Fibroblast of skin of right biceps (primary cell): ENCODE data around the gene PLPP3.

Source experiments
- DNase-seq: peaks from one replicate; pipeline ENCODE4 v3.0.0-alpha.2; 2013

Gene PLPP3

DNA sequence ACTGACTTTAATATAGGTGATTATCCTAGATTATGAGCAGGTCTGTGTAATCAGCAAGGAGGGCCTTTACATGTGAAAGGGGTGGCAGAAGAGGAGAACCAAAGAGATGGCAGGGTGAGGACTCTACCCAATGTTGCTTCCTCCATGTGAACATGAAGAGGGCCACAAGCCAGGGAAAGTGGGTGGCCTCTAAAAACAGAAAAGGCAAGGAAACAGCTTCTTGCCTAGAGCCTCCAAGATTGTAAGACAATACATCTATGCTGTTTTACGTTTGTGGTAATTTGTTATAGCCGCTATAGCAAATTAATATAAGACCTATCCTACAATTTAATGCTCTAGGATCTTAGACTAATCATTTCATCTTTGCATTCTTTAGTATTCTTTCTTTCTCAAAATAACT, 85.5 kb downstream of the PLPP3 start:
- no peak for DNase-seq

DNA sequence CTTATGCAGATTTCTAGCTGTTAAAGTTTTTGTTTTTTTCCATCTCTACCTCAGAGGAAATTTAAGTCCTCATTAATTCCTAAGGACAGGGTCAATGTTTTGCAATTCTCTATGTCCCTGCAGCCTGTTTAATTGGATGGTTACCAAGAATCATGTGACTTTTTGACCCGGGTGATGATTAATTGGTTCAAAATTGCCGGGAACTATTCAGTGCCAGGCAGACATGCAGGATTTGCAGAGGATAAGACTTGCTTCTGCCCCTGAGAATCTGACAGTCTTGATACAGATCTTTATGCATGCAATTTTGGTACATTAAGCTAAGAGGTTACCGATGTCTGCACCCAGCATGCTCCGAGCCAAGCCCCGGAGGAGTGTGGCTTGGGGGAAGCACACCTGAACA, 87.9 kb downstream of the PLPP3 start:
- peak; percentile 42 for DNase-seq

DNA sequence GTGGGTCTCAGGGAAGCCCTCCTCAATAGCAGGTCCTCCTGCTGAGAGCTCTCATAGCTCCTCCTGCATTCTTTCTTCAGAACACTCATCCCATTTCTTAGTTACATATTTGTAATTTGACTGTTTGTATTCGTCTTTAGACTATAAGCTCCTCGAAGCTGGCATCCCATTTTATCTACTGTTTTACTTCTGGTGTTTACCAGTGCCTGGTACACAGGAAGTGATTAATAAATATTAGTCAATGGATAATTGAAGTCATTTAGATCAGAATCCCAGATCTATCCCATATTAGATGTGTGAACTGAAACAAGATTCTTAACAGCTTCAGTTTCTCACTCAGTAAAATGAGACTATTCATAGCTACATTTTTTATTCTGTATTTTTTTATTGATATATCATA, 88.7 kb downstream of the PLPP3 start:
- DNase-seq, result no peak

DNA sequence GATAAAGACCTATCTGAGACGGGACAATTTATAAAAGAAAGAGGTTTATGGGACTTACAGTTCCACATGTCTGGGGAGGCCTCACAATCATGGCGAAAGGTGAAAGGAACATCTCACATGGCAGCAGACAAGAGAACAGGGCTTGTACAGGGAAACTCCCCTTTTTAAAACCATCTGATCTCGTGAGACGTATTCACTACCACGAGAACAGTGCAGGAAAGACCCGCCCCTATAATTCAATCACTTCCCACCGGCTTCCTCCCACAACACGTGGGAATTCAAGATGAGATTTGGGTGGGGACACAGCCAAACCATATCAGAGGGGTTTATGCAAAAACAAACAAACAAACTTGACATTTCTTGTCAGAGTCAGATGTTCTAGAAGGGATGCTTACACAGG, 89.7 kb downstream of the PLPP3 start:
- no peak for DNase-seq

DNA sequence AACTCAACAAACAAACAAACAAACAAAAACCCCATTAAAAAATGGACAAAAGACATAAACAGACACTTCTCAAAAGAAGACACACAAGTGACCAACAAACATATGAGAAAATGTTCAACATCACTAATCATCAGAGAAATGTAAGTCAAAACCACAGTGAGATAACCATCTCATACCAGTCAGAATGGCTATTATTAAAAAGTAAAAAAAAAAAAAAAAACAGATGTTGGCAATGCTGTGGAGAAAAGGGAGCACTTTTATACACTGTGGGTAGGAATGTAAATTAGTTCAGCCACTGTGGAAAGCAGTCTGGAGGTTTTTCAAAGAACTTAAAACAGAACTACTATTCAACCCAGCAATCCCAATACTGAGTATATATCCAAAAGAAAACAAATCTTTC, 94.7 kb downstream of the PLPP3 start:
- peak; percentile 26 for DNase-seq

DNA sequence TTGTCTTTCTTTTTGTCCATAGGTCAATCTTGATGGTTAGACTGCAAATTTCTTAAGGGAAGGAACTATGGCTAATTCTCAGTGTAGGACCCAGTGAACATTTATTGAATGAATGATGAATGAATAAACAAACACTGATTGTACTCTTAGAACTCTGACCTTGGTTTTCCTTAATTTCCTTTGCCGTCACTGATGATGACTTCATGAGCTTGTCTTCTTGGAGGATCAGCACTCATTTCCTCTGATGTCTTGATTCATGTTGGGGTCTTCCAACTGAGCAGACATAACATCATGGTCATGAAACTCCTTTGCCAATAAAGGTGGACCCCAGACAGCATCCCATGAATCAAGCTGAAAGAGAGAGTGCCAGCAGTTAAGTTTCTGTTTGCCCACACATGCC, 96.3 kb downstream of the PLPP3 start:
- DNase-seq, result no peak

DNA sequence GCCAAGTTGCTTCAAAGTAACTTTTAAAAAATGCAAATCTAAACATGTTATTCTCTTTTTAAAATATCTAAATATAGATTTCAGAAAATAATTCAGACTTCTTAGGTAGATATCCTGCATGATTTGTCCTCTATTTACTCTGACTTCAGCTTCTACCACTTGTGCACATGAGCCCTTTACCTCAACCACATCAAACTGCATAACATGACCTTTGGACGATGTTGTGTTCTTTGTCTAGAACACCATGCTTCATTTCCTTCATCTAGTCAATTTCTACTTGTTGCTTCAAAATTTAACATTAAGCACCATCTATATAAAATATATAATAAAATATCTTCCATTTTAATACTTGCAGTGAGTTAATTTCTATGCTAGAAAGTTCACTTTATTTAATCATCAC, 96.9 kb downstream of the PLPP3 start:
- no peak for DNase-seq

DNA sequence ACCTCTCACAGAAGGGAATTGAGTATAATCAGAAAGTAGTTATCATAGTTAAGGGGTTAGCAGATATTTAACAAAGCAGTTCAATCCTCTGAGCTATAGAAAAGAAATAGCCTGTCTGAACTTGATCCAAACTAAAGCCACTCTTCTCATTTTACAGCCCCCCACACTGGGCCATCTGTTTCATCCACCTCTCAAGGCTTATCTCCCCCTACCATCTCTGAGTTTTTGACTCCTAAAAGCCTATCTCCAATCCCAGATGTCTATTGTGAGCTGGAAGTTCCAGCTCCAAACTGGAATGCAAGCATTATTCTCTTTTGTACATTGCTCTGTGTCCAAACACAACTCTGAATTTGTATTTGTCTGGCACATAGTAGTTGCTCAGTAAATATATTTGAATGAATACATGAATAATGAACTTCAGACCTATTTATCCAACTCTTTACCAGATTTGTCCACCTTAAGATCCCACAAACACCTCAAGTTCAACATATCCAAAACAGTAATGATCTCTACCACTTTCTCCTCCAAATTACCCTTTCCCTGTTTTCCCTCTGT, 98.1 kb downstream of the PLPP3 start:
- DNase-seq, result no peak

DNA sequence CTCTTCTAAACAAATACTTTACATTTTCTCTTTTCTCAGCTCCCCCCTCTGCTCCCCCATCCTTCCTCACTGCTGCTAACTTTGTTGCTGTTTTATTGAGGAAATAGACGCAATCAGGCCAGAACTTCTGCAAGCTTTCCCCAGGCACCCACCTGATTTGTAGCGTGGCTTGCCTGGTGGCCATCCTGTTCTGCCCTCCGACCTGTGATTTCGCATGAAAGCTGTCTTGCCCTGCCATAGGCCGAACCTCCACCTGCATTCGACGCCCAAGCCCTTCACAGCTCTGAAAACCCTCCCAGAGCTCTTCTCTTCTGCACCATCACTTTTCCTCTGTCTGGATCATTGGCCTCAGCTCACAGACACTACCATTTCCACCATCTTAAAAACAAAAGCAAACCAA, 100.6 kb downstream of the PLPP3 start:
- no peak for DNase-seq

DNA sequence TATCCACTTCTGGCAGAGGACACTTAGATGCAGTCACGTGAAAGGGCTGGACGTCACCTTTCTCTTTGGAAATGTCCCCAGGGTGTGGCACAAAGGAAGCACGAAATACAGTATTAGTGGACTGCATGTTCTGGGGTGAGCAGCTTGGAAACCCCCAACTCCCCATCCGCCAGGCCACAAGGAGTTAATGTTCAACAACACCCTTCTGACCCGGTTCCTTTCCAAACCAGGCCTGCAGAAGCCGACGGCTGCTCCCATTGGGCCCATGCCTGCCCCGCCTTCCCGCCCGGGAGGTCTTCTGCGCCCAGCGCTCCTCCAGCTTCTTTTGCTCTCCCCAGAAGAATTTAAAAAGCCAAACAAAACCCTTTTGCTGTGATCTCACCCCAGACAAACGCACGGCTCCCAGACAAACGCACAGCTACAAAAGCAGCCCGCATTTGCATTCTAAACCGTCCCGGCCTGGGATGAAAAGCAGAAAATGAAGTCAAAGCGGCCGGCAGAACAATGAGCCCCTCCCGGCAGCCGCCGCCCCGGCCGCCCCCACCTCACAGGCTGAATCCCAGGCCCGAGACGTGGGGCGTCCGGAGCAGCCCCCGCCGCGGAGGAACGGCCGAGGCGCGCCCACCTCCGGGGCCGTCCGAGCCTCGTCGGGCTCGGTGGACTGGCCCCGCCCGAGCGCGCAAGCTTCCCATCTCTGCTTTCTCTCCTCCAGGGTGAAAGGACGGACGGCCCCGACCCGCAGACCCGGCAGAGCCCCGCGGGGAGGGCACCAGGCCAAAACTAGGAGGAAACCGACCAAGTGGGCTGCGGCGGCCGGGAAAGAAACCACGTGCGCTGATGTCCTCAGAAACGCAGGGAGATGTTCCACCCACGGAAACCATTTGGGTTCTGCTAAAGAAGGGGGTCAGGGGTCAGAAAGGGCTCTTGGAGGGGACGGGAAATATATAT, 101.9 kb downstream of the PLPP3 start:
- DNase-seq, result peak; percentile 71

DNA sequence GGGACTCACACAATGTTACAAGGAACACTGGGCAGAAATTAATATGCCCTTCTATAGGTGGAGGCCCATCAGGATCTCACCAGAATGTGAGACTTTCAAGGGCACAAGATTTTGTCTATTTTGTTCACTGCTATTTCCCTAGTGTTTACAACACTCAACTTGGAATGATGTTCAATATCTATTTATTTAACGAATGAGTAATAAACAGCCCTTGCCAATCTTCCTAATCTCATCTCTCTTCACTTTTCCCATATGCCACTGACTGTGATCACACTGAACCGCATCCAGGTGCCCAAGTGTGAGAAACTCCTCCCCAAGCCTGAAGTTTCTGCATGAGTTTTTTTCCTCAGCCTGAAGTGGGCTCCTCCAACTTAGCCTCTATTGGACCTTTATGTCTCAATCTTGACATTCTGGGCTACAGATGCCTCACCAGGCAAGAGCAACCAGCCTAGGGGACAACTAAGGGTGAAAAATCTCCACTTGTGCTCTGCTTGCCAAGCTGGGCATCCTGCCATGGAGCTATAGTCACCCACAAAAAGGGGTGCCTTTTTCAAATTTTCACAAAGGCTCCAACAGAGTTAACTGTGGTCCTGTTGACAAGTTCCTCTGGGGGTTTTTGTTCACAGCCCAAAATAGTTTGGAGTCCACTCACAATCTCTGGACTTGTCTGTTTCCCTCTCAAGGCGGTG, 105.6 kb downstream of the PLPP3 start:
- no peak for DNase-seq

DNA sequence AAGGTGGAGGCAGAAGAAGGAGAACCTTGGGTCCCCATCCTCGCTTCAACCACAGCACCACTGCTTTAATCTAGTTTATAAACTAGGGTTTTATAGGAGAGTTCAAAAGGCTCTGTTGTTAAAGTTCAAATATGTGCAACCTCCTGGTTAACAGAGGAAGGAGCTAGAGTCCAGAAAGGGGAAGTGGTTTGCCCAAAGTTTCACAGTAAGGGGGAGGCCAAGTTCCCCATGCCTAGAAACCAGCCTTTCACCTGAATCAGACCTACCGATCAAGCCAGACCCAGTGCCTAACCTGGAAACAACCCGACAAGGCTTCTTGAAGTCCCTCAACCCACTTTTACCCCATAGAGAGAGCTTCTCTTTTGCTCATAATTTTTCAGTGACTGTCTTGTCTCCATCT, 106.5 kb downstream of the PLPP3 start:
- no peak for DNase-seq

DNA sequence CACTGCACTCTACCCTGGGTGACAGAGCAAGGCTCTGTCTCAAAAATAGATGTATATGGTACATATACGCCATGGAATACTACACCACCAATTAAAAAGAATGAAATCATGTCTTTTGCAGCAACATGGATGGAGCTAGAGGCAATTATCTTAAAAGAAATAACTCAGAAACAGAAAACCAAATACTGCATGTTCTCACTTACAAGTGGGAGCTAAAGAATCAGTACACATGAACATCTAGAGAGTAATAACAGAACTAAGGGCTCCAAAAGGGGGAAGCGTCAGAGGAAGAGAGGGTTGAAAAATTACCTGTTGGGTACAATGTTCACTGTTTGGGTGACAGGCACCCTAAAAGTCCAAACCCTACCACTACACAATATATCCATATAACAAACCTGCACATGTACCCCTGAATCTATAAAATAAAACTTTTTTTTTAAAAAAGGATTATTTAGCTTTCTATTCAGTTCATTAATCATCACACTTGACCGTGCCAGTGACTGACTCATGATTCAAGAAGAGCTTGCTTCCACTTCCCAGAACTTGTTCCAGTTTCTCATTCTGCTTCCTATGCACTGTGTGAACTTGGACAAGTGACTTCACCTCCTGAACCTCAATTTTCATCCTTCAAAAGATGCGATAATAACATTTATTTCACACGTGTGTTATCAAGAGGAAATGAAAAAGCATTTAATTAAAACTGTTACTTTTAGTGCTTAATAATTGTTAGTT, 109.6 kb downstream of the PLPP3 start:
- peak; percentile 60 for DNase-seq

DNA sequence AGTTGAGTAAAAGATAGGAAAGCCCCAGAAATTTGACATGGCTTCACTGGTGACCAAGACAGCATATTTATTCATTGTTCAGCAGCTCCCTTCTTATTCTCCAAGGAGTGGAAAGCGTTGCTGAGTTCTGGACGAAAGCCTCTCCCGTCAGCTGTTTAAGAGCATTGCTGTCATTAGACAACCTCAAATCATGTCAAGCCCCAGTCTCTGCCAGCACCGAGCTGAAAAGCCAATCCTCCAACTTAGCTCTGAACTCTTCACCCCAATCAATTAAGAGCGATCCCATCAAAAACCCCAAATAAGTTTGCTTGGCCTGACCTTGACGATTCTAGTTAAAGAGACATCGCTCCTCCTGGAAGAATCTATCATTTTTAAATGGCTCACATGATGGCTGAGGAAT, 110.8 kb downstream of the PLPP3 start:
- DNase-seq, result no peak

DNA sequence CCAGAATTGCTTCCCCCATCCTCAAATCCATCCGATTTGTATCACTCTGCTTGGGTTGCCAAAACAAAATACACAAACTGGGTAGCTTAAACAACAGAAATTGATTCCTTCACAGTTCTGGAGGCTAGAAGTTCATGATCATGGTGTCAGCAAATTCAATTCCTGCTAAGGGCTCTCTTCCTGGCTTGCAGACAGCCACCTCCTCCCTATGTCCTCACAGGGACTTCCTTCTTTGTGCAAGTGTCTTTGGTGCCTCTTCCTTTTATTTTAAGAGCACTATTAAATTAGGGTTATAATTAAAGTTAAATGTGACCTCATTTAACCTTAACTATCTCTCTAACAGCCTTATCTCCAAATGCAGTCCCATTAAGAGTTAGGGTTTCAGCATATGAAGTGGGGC, 112.8 kb downstream of the PLPP3 start:
- no peak for DNase-seq

DNA sequence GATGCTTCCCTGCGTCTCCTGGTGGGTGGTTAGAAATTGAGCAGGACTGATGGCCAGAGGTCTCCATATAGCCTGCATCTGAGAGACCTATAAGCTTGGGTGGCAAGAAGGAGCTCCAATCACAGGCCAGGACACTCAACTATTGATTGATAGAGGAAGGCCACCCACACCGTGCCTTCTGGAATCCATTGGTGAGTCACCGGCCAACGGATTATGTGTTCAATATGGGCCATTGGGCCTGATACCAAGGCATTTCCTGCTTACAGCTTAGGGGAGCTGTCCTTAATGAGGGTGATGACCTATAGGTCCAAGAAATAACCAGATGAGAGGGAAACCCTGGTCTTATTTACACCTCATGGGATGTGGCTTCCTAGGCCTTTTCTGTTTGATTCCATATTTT, 115.1 kb downstream of the PLPP3 start:
- DNase-seq, result no peak

DNA sequence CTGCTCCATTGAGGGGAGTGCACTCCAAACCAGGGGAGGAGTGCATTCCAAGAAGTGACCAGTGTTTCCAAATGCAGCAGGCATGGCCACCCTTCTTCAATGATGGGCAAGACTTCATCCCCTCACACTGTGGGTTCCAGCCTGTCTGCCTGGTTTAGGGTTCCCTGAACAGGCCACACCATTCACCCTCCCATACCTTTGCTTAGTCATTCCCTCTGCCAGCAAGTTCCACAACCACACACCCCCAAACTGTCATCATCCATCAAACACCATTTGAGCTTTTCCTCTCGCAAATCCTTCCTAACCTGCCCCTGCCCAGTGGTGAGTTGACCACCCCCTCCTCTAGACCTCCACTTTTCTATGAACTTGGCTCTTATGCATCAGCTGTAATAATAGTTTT, 116.0 kb downstream of the PLPP3 start:
- DNase-seq, result no peak

DNA sequence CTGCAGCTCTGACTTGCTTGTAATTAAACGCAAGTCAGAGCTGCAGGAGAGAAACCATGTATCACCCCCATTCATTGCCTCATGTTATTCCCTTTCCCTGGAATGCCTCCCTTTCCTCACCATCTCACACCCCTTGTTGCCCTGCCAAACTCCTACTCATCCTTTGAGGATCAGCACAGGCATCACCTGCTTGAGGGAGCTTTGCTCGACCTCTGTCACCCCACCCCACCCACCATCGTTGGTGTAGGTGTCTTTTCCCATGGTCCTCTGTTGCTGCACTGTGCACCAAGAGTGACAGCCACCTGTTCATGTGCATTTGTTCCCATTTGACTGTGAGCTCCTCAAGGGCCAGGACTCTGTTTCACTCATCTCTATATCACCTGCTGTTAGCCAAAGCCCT, 117.2 kb downstream of the PLPP3 start:
- no peak for DNase-seq

DNA sequence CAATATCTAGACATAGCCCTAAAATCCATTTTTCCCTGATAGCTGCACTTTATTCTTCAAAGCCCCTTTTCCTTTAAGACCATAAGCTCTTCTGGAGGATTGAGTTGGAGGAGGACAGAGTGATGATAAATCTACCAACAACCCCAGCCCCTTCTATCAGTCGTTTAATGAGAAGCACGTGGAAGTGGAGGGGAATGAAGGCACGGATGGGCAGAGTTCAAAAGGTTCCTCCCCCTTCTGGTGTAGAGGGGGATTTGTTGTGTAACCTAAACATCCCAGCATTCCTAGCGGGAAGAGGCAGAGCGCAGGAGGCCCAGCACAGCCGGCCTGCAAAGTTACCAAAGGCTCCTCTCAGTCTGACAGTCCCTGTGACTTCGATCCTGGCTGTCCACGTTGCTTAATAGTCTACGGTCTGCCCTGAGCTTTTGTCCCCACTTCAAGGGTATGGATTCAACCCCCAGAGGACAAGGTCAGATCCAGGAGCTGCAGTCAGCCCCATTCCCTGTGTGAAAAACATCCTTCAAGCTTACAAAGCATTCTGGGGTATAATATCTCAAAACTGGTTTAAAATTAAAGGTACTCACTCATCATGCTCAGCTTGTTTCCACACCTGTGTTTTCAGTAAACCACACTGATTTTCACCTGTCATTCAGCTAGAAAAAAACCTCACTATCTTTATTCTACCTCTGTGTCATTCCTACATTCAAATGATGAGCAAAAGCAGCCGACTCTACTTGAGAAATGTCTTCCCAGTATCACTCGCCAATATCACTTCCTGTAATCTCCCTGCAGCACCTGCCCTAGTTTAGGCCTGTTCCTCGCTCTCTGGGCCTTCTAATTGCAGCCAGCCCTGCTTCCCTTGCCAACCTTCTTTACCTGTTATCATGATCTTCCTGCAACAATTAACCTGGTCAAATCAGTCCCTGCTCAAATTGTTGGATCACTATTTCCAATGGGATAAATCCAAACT, 117.9 kb downstream of the PLPP3 start:
- peak; percentile 23 for DNase-seq

DNA sequence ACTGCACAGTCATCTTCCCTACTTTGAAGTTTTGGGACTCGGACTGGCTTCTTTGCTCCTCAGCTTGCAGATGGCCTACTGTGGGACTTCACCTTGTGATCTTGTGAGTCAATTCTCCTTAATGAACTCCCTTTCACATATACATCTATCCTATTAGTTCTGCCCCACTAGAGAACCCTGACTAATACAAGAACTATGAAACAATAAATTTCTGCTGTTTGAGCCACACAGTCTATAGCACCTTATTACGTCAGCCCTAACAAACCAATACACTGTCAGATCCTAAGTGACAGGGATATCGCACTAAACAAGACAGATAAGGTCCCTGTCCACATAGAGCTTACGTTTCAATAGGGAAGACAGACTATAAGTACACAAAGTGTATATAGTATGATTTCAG, 120.1 kb downstream of the PLPP3 start:
- DNase-seq, result peak; percentile 43

DNA sequence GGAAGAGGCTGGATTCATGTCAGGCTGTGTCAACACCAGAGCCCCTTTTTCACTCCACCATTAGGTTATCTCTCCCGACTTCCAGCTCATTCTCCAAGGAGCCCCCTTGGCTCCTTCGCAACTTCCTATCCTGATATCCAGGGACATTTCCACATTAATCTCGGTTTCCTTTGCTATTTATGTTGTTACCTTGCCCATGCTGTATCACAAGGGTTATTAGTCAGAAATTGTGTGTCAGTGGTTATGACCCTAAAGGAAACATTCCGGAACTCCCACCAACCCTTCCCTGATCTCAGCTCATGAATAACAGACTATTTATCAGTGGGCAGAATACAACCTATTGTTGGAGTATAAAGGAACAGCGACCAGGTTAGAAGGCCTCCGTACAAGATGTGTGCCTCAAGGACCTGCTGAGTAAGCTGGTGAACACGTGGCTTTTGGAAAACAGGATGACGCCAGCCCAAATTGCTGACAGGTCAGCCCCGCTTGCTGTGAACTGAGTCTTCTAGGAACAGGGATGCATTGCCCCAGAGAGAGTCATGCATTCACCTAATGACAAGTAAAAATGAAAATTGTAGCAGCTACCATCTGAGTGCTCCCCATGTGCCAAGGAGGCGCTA, 121.5 kb downstream of the PLPP3 start:
- no peak for DNase-seq
